LNCAP (cell line): ENCODE data around the gene SUMO1.

Experiments used
- CTCF ChIP-seq: fragments of 450-650 bp; IDR thresholded peaks from 2 replicates; pipeline ENCODE4 v1.5.1; 2017; ENCODE audit warnings: mild to moderate bottlenecking

Gene SUMO1

GRCh38 chr2:202238234-202239197, at the start of gene SUMO1:
Gene SUMO1 (minus strand): TSS chr2:202238597. CDS start chr2:202238451, 146 bp downstream.
- TF ChIP-seq CTCF = no peak

DNA sequence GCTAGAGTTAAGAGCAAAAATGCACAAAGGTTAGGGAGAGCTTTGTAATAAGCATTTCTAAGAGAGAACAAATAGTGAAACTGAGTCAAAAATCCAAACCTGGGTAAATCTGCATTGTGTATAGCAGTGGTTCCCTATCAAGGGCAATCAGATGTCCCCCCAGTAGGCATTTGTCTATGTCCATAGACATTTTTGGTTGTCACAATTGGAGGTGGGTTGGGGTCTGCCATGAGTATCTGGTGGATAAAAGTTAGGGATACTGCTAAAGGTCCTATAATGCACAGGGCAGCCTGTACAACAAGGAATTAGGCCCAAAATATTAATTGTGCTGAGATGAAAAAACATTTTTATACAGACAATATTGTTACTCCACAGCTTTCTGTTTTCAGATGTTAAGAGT, 48.2 kb upstream of the SUMO1 start:
- no peak for TF ChIP-seq CTCF

DNA sequence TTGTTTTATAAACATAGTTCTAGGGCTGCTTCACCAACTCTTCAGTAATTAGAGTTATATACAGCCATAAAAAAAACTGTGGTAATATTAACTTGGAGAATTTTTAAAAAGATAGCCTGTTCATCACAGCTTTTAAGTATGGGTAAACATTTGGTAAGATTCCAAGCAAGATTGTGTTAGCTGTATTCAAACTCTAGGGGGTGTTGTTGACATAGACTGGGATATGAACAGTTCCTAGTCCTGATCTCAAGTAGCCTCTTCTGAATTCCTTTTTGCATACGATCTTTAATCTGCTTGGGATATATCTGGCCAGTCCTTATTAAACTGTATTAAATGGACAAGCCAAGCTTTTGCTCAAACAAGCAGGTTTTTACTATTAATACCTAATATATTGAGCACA, 40.5 kb upstream of the SUMO1 start:
- peak; percentile 48; the same call in 1 of the 2 replicates for TF ChIP-seq CTCF

DNA sequence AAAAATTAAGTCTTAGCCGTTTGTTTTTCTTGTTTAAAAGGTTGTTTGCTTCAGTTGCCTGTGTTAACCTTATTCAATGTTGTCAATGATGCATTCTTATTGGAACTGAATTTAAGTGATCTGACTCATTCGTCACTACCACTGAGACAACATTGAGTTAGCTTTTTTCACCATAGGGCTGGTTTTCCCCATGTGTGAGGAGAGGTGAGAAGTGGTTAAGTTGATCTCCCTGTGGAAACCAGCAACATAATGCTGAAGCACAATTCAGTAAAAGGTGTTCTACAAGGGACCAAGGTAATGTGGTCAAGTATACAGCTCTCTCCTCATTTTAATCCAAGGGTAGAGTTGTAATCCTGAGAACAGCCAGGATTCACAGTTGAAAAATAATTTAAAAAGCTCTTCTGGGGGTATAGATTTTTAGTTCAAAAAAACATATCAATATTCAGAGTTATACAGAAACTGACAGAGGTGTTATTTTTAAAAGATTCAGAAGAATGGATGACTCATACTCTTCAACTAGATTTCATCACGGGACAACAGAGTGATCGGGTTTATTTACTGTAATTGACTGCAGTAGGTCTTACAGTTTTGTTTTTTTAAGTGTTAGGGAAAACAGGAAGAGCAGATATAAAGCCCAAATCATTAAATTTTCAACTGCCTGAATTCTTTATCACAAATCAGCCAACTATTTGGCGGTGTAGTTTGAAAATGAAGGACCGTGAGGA, 39.8 kb upstream of the SUMO1 start:
- TF ChIP-seq CTCF = no peak

DNA sequence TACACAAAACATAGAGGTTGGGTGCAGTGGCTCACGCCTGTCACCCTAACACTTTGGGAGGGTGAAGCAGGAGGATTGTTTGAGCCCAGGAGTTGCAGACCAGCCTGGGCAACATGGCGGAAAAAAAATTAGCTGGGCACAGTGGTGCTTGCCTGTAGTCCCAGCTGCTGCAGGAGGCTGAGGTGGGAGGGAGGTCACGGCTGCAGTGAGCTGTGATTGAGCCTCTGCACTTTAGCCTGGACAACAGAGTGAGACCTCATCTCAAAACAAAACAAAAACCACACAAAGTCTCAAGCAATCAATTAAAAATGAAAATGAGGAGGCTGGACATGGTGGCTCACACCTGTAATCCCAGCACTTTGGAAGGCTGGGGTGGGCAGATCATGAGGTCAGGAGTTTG, 32.1 kb upstream of the SUMO1 start:
- no peak for TF ChIP-seq CTCF

DNA sequence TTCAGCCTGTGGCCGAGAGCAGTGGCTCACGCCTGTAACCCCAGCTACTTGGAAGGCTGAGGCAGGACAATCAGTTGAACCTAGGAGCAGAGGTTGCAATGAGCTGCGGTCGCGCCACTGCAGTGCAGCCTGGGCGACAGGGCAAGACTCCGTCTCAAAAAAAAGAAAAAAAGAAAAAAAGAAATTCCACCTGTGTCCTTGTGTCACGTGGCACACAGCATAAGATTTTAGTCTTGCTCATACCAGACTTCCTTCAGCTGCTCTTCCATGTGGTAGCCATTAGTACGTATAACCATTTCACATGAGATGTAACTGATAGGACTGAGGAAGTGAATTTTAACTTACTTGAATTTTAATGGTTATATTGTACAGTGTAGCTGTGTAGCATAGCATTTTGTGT, 31.2 kb upstream of the SUMO1 start:
- no peak for TF ChIP-seq CTCF

- TF ChIP-seq CTCF = no peak
Measured at GRCh38 chr2:202267495-202267894, 29.1 kb upstream of the SUMO1 start.
